Hematopoietic multipotent progenitor cell treated with erythropoietin and hydrocortisone succinate and interleukin-3 and kit ligand, for 15 days (in vitro differentiated cells): ENCODE measurements around the gene CCL2.

Experiments used
- DNase-seq: peaks from one replicate; pipeline ENCODE4 v3.0.0-alpha.2; 2015; ENCODE audit warnings: low spot score

Gene CCL2

GRCh38 chr17:34241062-34241461 is 14.0 kb upstream of the CCL2 start:
- no peak for DNase-seq

GRCh38 chr17:34242587-34243363 is 12.3 kb upstream of the CCL2 start:
- DNase-seq: no peak

GRCh38 chr17:34243364-34244320 is 11.4 kb upstream of the CCL2 start:
- no peak for DNase-seq

DNA sequence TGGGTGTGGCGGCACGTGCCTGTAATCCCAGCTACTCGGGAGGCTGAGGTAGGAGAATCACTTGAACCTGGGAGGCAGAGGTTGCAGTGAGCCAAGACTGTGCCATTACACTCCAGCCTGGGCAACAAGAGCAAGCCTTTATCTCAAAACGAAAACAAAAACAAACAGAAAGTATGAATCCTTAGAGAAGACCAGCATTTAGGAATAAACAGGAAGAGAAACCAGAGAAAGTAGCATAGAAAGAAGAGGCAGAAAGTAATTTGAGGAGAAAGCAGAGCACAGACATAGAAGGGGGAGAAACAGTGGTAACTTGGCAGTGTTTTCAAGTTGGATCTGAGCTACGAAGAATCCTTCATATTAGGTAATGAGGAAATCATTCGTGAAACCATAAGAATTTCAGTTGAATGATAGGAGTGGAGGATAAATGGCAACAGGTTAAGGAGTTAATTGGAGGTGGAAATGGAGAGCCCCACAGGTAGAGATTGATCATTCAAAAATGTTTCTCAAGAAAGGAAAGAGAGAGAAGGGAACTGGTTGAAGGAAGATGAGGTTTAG is 9.7 kb upstream of the CCL2 start:
- no peak for DNase-seq

GRCh38 chr17:34246446-34246845 is 8.6 kb upstream of the CCL2 start:
- DNase-seq: no peak

GRCh38 chr17:34246881-34247280 is 8.2 kb upstream of the CCL2 start:
- DNase-seq: no peak

- no peak for DNase-seq
Measured at GRCh38 chr17:34248511-34249024, 6.5 kb upstream of the CCL2 start.

DNA sequence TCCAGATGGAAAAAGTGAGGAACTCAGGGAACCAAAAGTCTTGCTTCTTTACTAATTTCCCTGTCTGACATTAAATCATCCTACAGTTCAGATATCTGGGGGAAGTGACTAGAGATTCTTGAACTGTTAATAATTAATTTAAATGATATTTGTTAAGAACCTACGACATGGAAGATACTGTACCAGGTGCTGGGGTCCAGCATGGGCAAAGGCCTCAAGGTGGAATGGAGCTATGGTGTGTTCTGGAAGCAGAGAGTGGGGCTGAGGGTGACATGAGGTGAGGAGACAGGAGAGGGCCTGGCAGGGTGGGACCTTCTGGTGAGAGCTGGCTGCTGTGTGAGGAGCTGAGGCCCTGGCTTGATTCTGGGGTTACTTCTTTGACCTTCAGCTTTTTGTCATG is 6.0 kb upstream of the CCL2 start:
- no peak for DNase-seq

DNA sequence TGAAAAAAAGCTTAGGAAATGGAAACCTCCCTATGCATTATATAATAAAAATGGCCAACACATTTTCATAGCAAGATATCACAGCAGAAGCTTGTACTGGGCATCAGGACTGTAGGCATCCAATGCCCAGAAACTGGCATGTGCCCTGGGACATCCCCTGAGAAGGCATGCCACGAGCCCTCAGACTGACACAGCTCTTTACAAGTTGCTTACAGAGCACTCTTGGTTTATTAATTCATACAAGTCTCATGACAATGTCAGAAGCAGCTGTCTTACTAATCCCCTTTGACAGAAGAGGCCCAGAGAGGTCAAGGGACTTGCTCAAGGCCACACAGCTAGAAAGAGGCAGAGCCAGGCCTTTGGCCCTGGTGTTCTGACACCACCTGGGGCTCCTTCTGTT is 5.6 kb upstream of the CCL2 start:
- no peak for DNase-seq

DNA sequence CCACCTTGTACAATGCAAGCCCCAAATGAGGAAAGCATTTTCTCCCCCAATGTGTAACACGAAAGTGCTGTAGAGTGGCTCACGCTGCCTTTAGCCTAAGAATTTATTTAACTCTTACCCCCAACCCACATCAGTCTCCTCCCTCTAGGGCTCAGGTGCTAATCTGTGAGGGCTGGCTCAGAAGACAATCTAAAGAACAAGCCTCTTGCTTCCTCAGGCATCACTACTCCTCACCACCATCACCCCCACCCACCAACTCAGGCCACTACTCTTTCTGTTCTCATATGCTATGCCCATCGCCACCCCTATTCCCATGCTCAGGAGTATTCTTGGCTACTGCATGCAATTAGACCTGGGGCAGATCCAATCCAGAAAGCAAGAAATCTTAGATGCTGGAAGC is 3.9 kb upstream of the CCL2 start:
- no peak for DNase-seq

- DNase-seq: no peak
Measured at GRCh38 chr17:34252095-34252443, 3.0 kb upstream of the CCL2 start.

DNA sequence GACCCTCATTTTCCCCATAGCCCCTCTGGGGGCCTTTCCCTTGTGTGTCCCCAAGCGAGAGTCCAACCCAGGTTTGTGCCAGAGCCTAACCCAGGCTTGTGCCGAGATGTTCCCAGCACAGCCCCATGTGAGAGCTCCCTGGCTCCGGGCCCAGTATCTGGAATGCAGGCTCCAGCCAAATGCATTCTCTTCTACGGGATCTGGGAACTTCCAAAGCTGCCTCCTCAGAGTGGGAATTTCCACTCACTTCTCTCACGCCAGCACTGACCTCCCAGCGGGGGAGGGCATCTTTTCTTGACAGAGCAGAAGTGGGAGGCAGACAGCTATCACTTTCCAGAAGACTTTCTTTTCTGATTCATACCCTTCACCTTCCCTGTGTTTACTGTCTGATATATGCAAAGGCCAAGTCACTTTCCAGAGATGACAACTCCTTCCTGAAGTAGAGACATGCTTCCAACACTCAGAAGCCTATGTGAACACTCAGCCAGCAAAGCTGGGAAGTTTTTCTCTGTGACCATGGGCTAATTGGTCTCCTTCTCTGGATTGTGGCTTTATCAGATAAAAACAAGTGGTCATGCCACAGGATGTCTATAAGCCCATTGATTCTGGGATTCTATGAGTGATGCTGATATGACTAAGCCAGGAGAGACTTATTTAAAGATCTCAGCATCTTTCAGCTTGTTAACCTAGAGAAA is 2.5 kb upstream of the CCL2 start:
- DNase-seq: no peak

- no peak for DNase-seq
Measured at GRCh38 chr17:34253139-34253525, 2.0 kb upstream of the CCL2 start.

DNA sequence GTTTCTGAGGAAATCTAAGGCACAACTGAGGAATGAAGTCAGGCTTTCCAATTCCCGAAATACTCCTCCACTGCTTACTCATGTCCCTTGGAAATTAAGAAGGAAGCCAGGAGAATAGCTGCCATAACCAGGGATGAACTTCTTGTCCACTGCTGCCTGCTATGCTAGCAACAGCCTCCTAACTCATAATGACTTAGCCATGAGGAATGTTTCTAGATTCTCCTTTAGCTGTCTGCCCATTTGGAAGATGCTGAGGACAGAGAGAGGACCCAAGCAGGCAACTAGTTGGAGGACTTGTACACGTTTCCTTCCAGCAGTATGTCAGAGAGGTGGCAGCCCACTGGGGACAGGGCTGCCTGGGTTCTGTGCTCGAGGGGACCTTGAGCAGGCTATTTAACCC is 939 bp upstream of the CCL2 start:
- DNase-seq: no peak

DNA sequence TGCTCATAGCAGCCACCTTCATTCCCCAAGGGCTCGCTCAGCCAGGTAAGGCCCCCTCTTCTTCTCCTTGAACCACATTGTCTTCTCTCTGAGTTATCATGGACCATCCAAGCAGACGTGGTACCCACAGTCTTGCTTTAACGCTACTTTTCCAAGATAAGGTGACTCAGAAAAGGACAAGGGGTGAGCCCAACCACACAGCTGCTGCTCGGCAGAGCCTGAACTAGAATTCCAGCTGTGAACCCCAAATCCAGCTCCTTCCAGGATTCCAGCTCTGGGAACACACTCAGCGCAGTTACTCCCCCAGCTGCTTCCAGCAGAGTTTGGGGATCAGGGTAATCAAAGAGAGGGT is 272 bp downstream of the CCL2 start:
- DNase-seq: no peak

- no peak for DNase-seq
Measured at GRCh38 chr17:34255841-34256240, 756 bp downstream of the CCL2 start.

DNA sequence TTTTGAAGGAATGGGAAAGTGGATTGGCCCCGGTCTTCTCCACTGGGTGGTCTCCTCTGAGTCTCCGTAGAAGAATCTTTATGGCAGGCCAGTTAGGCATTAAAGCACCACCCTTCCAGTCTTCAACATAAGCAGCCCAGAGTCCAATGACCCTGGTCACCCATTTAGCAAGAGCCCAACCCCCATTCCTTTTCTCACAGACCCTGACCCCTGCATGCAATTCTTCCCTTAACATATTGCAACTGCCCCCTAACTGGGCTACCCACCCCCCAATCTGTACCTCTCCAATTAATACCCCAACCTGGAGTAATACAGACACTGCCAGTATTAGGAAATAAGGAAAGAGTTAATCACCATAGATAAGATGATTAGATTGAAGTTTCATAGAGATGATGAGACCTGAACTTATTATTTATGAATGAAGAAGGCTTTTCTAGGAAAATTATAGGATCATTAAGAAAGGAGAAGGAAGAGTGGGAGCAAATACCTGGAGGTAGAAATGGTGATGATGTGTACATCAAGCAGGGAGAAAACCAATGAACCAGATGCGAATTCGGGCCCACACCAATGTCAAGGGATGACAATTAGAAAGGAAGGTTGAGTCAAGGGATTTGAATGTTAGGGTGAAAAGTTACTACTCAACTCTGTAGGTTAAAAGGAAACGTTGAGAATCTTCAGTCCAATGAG is 2.4 kb downstream of the CCL2 start:
- no peak for DNase-seq

DNA sequence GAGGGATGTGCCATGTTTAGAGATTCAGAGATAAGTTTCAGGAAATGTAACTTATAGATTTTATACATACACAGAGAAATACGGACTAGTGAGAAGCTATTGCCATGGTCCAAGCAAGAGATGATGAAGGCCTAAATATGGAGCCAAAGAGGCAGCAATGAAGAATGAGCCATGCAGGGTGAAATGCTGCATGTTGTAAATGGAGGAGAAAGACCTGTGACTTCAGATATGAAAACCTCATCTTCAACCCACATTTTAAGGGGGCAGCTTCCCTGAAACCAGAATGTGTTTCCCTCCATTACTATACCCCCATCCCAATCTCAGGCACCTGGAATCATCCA is 2.9 kb downstream of the CCL2 start:
- DNase-seq: no peak

- DNase-seq: no peak
Measured at GRCh38 chr17:34259146-34259545, 4.1 kb downstream of the CCL2 start.

GRCh38 chr17:34260861-34261260 is 5.8 kb downstream of the CCL2 start:
- no peak for DNase-seq

GRCh38 chr17:34261568-34262337 is 6.7 kb downstream of the CCL2 start:
- no peak for DNase-seq
